ENCODE results near the gene ESD.
"Not testable (repeated sequence)": the region's sequence is repeated elsewhere in the genome, so short reads cannot be mapped to it uniquely, and the experiment has no call there.

ESD gene

DNA sequence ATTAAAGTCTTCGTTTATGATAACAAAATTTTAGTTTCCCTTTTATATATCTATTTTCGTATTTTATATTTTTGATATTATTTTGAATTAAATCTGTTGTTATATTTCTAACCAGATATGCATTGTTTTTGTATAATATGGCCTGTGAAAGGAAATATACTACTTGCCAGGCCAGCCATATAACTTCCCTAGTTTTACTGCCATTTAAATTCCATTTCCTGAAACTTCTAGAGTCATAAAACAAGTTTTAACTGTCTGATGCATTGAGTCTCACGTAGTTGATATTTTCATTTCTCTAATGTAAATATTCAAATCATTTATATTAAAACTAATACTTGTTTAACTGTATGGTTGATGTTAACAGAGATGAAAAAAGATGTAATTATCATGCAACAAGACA, 13.5 kb downstream of the ESD start:
- DNase-seq = no peak

GRCh38 chr13:46782691-46783090, 14.3 kb downstream of the ESD start:
- DNase-seq = no peak

GRCh38 chr13:46782066-46782465, 14.9 kb downstream of the ESD start:
- DNase-seq = no peak

DNA sequence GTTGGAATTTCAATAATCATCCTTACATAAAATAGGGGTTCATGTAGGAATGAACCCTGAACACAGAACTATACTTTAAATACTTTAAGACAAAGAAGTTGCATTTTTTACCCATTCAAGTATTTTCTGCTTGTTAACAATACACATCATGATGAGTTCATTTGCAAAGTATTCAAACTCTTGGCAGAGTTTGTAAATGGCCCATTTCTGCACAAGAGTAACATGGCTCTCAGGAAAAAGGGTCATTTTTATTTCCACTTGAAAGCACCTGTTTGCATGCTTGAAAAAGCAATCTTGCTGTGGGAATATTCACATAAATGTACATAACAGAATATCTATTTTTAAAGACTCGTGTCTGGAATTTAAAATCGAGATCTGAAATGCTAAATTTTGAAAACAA, 18.1 kb downstream of the ESD start:
- DNase-seq = peak; percentile 28

DNA sequence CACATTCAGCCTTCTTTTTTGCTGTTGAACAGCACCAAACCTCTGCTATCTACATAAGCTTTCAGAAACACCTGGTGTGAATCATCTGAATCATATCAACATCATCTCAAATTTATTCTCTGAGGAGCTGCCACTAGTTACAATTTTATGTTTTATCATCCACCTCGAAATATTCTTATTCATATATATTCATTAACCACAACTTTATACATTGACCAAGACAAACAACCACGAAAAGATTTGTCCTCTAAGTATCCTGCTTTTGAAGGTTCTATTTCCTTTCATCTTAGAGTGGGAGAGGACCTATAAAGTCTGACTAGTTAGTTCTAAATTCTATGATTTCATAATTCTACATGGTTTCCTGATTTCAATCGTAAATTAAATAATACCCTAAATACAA, 18.9 kb downstream of the ESD start:
- no peak for DNase-seq

DNA sequence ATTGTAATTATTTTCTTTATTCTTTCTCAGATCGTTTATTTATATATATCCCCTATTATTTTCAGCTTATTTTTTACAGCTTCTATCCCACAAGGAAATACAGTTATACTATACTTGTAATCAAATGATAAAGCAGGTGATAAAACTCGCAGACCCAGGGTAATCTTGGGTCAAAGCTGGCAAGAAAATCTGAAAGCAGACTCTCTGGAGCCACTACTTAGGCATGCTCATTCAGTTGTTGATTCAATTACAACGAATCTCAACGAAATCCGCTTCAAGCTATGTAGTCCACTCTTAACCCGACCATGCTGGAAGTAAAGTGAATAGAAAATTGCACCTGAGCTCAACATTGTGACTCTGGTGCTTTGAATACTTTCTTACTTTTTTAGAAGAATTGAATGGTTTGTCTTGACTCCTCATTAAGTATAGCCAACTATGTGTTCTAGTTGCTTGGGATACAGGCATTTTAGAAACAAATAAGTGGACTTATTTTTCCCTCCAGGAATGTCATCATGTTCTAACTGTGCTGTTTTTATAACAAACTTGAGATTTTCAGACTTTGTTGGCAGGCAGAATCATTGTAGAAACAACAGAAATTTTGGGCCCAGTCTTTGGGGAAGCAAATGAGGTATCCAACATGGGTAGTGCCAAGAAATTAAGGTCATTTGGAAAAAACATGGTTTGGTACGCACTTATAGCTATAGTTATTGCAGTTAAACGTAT, 21.4 kb downstream of the ESD start:
- no peak for DNase-seq

GRCh38 chr13:46773541-46773940, 23.4 kb downstream of the ESD start:
- no peak for DNase-seq

DNA sequence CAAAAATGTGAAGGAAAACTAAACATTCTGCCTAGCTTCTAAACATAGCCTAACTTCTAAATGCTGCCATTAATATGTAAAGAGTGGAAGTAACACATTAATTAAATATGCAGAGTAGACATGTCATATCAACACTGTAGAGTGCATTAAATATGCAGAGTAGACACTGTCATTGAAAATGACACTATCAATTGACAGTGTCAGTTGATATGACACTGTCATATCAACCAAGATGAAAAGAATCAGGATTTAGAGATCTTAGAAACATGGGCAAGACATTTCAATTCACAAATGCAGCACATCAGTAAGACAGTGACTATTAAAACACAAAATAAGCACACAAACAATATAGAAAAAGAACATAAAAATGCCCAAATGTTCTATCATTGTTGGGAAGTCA, 25.3 kb downstream of the ESD start:
- no peak for DNase-seq

DNA sequence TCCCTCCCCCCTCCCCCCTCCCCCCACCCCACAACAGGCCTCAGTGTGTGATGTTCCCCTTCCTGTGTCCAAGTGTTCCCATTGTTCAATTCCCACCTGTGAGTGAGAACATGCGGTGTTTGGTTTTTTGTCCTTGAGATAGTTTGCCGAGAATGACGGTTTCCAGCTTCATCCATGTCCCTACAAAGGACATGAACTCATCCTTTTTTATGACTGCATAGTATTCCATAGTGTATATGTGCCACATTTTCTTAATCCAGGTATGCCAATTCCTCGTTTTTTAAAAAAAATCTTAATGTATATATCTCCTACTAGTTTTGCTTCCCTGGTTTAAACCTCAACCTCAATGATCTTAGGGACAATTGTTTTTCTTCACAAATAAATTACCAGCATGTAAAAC, 27.0 kb downstream of the ESD start:
- not testable (repeated sequence) for DNase-seq

- no peak for DNase-seq
These were observed 35.1 kb downstream of the ESD start for GRCh38 chr13:46761866-46762265.

- no peak for DNase-seq
These were observed 35.8 kb downstream of the ESD start for GRCh38 chr13:46761174-46761573.

DNA sequence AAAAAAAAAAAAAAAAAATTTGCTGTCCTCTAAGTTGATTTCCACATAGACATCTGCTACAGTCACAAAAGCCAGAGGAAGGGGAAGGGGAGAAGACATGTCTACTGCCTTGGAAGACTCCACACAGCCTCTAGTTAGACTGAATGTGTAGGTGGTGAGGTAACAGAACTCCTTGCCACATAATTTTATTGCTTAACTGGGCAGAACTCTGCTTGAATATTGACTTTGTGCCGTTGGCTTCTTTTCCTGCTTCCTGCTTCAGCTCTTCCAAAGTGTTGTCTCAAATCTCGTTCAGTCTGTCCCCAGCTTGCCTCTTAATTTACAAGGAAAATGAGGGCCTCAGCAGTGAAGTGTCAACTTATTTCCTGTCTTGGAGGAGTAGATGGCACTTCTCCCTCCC, 37.1 kb downstream of the ESD start:
- DNase-seq = no peak

DNA sequence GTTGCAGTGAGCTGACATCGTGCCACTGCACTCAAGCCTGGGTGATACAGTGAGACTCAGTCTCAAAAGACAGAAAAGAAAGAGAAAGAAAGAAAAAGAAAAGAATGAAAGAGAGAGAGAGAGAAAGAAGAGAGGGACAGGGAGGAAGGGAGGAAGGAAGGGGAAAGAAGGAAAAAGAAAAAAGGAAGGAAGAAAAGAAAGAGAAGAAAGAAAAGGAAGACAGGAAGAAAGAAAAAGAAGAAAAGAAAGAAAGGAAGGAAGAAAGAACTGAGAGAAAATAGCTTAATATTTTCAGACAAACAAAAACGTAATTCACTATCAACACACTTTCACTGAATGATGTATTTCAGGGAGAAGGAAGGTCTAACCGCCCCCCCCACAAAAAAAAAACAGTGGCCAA, 39.3 kb downstream of the ESD start:
- DNase-seq = no peak

DNA sequence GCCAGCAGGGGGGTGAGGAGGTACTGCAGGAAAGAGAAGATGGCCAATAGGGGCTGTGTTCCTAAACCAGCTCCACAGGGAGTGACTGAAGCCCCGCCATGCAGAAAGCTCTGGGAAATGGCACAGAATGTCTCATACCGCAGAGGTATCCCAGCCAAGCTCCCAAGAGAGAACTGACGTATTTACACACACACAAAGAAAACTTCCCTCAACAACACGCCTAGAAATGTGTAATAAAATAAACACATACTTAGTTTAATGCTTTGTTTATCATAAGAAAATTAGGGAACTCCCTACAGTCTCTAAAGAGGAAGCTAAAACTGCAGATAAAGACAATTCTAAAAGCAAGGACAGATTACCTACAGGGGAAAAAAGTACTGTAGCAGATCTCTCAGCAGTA, 40.0 kb downstream of the ESD start:
- no peak for DNase-seq

DNA sequence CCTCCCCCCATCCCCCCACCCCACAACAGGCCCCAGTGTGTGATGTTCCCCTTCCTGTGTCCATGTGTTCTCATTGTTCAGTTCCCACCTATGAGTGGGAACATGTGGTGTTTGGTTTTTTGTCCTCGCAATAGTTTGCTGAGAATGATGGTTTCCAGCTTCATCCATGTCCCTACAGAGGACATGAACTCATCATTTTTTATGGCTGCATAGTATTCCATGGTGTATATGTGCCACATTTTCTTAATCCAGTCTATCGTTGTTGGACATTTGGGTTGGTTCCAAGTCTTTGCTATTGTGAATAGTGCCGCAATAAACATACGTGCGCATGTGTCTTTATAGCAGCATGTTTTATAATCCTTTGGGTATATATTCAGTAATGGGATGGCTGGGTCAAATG, 41.5 kb downstream of the ESD start:
- not testable (repeated sequence) for DNase-seq

DNA sequence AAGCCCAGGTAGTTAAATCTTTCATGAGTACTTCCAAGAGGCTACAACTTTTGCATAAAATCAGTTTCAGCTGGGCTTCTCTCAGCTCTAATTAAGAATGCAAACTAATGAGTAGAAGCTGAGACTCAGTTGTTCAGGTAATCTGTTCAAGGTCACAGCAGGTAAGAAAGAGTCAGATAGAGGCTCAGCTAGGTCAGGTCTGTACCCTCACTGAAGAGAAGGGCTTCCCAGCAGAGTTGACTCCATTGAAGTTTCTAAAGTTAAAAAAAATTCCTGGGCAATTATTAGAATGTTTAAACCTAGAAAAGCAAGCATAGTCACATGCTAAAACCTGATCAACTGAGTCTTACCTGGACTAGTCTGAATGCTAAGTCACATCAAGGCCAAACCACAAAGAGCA, 42.1 kb downstream of the ESD start:
- DNase-seq = no peak

DNA sequence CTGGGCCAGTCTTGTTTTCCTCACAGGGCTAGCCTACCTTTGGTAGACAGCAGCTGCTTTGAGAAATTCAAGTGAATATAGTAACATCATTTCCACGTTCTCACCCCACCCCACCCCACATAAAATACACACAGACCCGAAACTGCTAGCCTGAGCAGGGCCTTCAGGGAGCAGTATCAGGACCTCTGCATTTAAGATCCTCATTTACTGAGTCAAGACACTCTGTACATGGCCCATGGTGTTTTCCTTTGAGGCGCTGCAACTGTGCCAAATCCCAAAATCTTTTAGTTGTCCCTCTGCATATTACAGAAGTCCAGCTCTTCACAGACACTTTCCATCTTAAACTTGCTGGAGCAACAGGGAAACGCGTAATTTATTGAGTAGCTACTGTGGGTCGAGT, 43.0 kb downstream of the ESD start:
- DNase-seq = no peak

DNA sequence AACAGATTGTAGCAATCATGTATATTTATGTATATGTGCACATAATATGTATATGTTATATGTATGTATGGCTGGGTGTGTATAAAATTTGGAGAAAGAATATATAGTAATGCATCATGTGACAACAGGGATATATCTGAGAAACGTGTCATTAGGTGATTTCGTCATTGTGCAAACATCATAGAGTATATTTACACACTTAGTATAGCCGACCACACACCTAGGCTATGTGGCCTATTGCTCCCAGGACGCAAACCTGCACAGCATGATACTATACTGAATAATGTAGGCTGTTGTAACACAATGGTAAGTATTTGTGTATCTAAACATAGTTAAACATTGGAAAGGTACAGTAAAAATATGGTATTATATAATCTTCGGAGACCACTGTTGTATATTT, 43.8 kb downstream of the ESD start:
- no peak for DNase-seq

DNA sequence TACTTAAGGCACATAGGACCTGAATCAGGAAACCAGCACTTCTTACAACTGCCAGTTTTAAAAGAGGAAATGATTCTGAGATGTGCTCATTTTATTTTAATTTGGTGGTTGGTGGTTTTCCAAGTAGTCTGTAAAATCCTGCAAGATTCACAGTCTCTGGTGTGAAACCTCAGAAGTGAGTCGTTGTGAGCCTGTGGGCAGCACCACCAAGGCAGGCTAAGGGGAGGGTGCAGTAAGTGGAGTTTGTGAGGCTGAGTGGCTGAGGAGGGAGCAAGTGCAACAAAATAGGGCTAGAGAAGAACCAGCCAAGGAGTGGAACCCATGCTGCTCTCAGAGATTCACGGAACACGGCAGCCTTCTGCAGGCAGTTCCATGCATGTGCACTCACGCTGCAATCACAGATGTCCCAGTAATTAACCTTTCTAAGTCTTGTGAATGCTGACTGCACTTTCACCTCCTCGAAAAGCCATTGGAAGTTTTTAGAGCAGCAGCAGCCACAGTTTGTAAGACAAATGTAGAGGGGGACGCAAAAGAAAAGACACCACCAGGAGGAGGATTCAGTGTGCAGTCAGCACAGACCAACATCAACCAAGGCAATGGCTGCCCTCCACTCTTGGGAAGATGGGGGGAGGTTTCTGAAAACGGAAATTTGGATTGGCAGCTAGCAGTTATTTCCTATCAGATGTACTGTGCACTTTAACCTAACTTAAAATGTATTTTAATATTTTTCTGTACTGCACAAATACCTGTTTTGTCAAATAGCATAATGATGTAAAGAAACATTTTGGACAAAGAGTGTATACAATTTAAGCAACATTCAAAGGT, 44.9 kb downstream of the ESD start:
- peak; percentile 62 for DNase-seq

DNA sequence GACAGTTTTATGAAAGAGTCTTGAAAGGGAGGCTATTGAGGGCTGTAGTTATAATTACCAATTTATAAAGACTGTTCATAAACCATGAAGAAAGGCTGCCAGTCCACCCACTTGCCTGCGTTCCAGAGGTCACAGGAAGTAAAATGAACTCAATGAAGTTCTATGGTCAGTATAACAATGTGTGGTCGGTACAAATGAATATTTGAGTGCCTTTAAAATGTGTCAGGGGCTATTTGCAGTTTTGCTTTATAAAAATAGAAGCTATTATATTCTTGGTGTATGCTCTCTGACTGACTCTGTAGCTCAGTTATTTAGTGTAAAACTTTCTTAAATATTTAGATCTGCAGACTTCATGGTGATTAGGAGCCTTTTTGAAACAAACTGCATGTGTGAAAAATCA, 47.0 kb downstream of the ESD start:
- DNase-seq = peak; percentile 22

DNA sequence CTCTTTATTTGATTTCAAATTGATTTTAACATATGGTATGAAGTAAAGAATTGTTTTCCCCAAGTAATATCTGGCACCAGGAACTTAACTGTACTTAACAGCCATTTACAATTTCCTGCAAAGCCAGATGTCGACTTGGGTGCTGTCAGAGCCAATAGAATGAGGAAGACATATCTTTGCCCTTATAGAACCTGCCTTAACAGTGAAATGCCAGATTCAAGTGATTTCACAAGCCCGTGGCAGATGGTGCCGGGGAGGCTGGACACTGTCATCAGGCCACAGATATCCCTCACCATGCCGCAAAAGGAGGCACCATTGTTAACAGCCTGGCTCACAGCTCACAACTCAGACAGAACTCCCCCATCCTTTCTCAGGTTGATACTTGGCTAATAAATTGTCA, 48.7 kb downstream of the ESD start:
- no peak for DNase-seq

DNA sequence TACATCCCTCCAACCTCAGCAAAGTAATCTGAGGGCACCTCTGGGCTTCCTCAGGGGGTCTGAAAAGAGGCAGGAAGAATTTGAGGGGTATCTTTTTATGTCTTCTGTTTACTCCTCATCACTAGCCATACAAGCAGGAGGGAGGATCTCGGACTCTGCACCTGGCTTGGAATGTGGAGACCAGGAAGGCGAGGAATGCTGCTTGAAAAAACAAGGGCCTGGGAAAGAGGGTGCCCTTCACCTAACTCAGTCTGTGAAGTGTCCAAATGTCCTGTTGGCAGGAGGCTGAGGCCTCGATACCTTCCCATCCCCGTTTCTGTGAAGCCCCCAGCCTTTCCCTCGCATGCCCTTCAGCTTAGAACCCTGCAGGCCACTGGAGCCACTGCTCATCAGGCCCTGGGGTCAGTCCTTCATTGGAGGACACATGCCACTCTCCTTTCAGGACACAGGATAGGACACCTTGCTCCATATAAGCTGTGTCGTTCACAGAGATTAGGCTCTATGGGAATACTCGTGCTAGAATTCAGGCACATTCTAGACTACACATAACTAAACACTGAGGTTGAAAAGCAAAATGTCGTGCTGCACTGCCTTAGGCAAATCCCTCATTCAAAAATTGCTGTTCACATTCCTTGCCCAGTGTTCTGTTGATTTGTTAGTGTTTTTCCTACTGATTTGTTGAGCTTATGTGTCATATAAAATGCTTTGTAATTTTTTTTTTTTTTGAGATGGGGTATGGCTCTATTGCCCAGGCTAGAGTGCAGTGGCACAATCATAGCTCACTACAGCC, 49.7 kb downstream of the ESD start:
- DNase-seq = no peak

DNA sequence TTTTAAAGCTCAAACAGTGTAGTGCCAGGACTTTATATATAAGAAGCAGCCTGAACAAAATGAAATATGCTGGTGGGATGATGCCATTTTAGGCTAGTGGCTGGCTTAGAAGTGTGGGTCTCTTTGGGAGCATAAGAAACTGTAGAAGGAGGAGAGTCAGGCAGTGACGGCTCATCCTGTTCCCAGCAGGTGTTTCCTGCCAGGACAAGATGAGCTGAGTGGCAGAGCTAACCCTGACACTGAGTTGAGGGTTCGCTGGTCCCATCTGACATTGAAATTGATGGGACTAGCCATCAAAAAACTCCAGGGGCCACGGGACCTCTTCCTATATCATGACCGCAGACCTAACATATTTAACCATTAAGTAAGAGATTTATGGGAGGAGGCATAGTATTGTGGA, 51.3 kb downstream of the ESD start:
- no peak for DNase-seq

DNA sequence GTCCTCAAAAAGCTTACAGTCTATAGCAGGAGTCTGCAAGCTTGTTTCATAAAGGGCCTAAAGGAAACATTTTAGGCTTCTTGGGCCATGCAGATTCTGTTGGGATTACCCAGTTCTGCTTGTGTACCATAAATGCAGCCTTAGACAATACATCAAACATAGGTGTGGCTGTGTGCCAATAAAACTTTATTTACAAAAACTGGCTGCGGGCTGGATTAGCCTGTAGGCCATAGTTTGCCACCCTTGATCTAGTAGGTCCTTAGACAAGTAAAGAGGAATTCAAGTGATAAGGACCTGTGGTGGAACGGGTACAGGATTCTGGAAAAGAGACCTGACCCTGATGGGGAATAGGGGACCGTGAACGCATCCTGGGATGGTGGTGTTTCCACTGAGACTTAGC, 51.9 kb downstream of the ESD start:
- DNase-seq = no peak

All from fibroblast of skin of right biceps (primary cell).